IPS-NIHi11 (cell line): ENCODE results near the gene C17orf100.
A peak's percentile ranks its signal among the peaks of the same experiment; 100 is the strongest.

Experiments
- DNase-seq: peaks from one replicate; pipeline ENCODE4 v3.0.0; 2012; ENCODE audit warnings: mixed read lengths, low spot score

C17orf100 gene

DNA sequence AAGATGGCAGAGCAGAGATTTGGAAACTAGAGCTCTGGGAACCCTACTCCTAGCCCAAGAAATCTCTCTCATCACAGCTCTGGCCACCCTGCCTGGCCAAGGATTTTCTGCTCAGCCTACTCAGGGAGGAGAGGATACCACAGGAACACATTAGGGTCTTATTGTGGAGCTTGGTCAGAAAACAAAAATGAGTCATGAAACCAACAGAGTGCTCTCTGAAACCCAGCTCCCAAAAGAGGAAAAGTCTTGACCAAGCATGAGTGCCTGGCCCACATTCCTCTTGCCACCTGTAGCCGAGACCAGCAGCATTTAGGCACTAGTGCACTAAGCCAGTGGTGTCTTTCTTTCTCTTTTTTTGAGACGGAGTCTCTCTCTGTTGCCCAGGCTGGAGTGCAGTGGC is 43.5 kb downstream of the C17orf100 start:
- DNase-seq = no peak

DNA sequence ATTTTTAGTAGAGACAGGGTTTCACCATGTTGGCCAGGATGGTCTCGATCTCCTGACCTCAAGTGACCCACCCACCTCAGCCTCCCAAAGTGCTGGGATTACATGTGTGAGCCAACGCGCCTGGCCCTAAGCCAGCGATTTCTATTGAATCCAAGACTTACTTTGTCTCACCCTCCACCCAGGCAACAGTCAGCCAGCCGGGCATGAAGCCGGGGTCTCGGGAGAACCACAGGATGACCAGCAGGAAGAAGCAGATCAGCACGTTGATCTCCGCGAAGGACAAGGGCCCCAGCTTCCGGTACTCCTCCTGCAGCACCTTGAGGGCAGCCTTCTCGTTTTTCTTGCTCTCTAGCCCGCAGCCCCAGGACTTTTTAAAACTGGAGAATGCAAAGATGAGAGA is 44.0 kb downstream of the C17orf100 start:
- DNase-seq = no peak

DNA sequence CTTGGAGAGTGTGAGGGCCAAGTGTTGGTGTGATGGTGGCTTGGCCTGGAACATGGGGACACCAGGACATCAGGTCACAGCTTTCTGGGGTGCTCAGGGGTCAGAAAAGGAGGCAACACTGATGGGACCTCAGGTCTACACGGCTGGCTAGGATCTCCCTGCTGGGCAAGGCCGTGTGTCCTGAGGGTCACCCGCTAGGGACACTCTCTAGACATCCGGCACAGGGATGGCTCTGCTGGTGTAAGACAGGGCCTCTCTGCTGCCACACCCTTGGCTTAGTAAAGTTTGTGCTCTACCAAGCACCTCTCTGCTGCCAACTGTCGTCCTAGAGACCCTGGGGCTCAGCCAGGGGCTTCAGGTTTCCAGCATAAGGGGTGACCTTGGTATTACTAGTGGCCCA is 45.3 kb downstream of the C17orf100 start:
- DNase-seq = no peak

DNA sequence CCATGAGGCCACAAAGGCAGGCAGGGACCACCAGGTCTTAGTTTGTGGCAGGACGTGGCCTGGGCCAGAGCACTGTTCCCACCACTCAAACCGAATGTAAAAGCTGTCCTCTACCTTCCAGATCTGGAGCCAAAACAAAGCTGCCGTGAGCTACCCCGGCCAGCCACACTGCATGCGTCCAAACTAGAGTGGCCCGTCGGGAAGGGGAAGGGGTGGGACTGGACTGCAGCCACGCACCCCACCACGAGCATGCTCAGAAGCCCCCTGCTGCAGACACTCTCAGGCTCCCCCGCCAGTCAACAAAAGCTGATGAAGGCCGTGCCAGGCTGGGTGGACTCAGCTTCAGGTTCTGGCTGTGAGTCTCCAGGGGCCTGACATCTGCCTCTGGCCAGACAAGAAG is 46.4 kb downstream of the C17orf100 start:
- no peak for DNase-seq

DNA sequence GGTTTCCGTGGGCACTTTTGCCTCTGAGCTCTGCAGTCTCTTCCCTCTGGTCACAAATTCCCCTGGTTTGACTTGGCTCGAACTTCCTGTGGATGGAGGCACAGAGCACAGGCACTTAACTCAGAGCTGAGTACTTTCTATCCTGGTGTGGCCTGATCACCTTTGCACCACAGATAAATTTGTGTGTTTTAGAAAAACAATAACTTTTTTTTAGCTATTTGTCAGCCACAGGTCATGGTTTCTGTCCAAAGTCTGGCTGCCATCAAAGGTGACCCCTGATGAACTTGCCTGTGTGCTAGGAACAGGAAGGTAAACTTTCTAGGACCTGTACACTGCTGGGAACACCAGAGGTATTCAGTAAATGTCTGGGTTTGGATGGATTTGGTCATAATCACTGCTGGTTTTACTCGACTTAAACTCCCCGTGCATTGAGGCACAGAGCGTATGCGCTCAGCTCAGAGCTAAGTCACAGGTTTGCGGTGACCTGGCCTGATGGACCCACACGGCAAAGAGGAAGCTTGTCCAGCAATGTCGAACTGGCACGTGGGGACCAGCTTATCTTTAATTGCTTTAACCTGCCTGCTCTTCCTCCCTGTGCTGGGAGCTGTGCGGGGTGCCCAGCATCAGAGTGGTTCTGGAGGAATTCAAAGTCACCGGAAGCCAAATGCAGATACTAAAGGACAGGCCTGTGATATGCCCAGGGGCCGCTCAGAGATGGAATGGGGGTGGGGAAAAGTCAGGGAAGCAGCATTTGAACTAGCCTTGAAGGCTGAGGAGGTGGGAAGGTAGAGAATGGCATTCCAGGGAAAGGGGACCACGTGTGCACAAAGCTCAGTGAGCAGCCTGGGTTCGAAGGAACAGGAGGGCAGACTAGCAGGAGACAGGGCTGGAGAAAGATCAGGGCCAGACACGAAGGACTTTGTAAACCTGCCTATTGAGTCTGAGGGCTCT is 48.7 kb downstream of the C17orf100 start:
- DNase-seq = no peak

DNA sequence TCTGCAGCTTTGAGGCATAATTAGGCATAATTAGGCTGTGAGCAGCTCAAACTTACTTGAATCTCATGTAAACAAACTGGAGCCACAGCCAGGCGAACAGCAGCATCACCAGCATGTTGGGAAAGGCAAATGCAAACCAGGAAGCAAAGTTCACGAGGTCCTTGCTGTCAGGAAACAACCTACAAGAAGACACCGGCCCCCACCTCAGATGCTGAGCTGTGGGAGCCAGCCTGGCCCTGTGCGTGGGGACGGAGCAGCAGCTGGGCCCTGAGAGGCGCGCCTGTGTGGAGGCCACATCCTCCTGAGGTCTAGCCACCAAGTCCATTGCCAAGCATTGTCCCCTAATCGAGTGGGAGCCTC is 49.4 kb downstream of the C17orf100 start:
- DNase-seq = no peak

DNA sequence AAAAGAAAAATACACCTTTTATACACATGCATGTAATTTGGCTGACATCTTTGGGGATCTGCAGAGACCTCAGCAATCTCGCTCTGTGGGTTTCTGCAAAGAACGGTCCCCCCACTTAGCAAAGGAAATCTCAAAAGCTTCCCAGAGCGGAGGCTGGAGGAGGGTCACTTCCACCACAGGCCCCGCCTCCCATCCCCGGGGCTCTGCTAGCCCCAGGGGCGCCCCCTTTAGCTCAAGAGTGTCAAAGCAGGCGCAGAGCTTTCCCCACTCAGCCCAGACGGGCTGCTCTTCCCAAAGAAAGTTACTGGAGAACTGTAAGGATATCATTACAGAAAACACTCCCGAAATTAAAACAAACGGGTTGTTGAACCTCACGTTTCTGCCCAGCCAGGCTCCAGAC is 50.2 kb downstream of the C17orf100 start:
- peak; percentile 92 for DNase-seq

DNA sequence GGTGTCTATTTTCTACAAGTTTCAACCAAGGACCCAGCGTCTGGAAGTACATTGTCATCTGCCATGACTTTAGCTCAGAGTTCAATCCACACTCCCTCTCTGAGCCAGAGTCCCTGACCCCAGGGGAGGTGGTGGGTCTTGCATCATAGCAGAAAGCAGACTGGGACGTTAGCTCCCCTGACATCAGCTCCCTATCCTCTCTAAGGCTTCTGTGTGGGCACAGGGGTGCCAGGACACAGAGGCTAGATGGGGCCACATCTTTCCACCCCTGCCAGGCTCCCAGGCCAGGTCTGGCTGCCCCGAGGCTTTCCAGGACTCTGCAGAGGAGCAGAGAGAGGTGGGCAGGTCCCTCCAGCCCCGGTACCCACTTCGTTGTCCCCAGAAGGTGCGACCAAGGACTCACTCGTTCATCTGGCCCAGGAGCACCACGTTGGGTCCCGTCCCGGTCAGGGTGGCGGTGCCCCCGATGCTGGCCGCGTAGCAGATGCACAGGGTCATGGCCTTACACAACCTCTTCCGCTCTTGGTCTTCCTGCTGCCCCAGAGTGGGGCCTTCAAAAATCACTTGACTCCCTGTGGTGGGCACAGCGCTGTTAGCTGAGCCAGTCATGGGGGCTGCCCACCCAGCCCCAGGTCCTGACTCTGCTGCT is 51.1 kb downstream of the C17orf100 start:
- DNase-seq = no peak
